NCI-H2196 (cell line): ENCODE measurements around the gene SLC29A3.
A peak's percentile ranks its signal among the peaks of the same experiment; 100 is the strongest.
"Not testable (repeated sequence)": the region's sequence is repeated elsewhere in the genome, so short reads cannot be mapped to it uniquely, and the experiment has no call there.

Source experiments
- DNase-seq: peaks from one replicate; lab custom pipeline; 2025; ENCODE audit not compliant: unreplicated experiment; lab: John Stamatoyannopoulos, UW

SLC29A3 gene

DNA sequence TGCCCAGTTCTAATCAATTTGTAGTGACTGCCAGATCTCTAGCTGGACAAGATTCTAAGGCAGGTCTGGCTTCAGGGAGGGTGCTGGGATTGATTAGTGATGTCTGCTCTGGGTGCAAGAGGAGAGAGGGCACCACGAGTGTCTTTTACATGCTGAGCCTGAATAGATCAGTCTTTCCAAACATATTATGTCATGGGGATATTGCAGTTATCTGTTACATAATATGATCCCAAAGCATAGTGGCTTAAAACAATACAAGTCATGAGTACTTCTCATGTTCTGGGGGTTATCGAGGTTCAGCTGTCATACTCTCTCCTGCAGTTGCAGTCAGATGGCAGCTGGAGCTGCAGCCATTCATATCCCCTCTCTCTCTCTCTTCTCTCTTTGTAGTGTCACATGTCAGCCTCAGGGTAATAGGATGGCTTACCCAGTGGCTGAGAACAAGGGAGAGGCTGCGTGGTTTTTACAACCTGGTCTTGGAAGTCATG is 26.0 kb downstream of the SLC29A3 start:
- no peak for DNase-seq

DNA sequence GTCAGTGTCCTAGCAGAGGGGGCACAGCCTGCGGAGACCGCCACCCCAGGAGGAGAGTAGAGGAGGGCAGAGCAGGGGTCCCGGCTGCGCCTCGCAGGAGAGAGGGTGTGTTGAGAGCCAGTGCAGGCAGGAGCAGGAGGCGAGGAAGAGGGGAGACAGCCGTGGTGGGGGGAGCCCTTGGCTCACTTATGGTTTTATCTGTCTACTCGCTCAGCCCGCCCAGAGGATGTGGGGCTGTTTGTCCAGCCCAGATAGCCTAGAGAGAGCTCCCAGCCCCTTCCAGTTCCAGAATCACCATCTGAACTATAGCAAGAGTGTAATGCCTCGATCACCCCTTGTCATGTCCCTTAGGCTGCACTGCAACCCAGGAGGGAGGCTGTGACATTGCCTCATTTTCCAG is 26.6 kb downstream of the SLC29A3 start:
- DNase-seq = no peak

GRCh38 chr10:71346731-71347130 is 27.7 kb downstream of the SLC29A3 start:
- DNase-seq = no peak

GRCh38 chr10:71347587-71348395 is 28.7 kb downstream of the SLC29A3 start:
- DNase-seq = no peak

DNA sequence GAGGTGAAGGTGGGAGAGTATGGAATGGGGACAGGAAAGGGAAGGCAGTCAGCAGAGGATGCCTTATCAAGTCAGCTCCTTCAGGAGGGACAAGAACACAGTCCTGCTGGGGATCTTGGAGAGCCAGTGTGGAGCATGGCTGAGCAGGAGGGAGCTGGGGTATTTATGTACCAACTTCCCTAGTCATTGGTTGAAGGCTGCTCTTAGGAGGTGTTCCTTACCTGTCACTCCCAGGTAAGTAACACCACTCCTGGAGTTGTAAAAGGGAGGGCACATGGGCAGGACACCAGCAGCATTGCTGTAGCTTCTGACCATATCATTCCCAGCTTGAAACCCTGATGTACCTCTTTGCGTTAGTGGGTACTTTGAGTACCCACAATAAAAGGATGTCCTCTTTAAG is 29.8 kb downstream of the SLC29A3 start:
- DNase-seq = no peak

GRCh38 chr10:71349406-71349805 is 30.3 kb downstream of the SLC29A3 start:
- DNase-seq = no peak

DNA sequence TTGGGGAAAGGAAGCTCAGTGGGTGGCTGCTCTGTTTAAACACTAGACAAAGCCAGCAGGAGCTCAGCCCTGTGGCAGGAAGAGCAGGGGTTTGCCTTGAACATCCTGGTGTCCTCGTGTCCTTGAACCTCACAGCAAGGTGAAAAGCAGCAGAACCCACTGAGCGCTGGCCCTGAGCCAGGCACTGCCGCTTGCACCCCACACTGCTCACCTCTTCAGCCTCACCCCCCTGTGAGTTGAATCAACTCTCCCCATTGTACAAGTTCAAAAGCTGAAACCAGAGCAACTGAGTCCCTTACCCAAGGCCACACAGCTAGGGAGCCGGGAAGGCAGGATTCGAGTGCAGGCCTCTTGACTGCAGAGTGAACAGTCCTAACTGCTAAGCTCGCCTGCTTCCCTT is 32.0 kb downstream of the SLC29A3 start:
- DNase-seq = no peak

- peak; percentile 33 for DNase-seq
These were observed 32.7 kb downstream of the SLC29A3 start for GRCh38 chr10:71351628-71352319.

GRCh38 chr10:71353639-71354038 is 34.6 kb downstream of the SLC29A3 start:
- DNase-seq = no peak

DNA sequence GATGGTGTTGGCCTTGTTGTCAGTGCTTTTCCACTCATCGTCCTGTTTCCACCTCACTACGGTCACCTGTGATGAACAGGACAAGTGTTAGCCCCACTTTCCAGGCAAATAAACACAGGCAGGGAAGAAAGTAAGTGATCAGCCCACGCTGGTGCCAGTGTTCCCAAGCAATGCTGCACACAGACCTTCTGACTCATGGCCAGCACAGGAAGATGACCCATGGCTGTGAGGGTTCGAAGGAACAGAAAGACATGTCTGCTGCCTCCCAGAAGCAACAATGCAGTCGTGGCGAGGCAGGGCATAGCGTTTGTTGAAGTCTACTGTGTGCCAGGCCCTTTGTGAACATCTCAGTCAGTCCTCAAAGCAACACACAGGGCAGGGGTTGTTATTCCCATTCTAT is 35.7 kb downstream of the SLC29A3 start:
- DNase-seq = no peak

GRCh38 chr10:71355886-71356285 is 36.8 kb downstream of the SLC29A3 start:
- no peak for DNase-seq

DNA sequence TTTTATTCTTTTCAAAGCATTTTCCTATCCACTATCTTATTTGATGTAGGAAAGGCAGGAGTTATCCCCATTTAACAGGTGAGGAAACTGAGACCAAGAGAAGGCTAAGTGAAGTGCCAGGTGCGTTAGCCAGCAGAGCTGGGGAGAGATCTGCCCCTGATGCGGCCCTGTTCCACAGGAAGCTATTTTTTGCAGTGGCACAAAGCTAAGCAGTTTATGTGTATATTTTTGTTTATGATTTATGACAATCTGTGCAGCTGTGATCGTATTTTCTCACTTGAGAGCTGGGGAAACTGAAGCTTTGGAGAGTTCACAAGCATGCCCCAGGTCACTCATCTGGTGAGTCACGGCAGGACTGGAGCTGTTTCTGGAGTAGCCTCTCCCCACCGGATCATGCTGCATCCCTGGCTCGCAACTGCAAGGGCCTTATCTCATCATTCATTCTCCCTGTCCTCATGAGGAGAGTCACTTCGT is 38.8 kb downstream of the SLC29A3 start:
- no peak for DNase-seq

GRCh38 chr10:71358277-71358676 is 39.2 kb downstream of the SLC29A3 start:
- no peak for DNase-seq

- not testable (repeated sequence) for DNase-seq
These were observed 39.8 kb downstream of the SLC29A3 start for GRCh38 chr10:71358906-71359305.

DNA sequence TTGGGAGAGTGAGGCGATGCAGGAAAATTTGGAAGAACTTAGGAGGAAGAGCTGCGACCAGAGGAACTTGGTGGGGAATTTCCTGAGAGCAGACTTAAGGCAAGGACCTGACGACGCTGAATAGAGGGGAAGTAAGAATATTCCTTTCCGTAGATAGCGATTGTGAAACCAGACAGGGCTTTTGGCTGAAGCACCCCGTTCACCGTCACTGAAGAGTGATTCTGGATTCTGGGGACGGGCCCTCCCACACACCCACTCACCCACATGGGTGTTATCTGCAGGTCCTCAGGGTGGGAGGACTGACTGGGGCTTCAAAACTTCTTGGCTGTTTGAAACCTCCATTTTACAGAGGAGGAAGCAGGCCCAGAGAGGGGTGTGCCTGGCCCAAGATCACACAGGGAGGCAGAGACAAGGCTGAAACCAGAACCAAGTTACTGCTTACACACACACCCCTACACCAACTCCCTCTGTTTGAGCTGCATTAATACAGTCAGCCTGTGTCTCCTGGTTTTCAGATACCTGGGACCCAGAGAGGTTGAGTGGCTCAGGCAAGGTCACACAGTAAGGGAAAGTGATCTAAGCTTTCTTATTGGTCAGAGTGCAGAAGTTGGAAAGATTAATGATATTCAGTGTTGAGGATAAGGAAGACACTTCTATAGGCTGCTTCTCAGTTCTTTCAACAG is 40.4 kb downstream of the SLC29A3 start:
- DNase-seq = no peak

- DNase-seq = no peak
These were observed 41.7 kb downstream of the SLC29A3 start for GRCh38 chr10:71360735-71361134.

- no peak for DNase-seq
These were observed 42.5 kb downstream of the SLC29A3 start for GRCh38 chr10:71361581-71361980.

- no peak for DNase-seq
These were observed 43.1 kb downstream of the SLC29A3 start for GRCh38 chr10:71362141-71362540.

DNA sequence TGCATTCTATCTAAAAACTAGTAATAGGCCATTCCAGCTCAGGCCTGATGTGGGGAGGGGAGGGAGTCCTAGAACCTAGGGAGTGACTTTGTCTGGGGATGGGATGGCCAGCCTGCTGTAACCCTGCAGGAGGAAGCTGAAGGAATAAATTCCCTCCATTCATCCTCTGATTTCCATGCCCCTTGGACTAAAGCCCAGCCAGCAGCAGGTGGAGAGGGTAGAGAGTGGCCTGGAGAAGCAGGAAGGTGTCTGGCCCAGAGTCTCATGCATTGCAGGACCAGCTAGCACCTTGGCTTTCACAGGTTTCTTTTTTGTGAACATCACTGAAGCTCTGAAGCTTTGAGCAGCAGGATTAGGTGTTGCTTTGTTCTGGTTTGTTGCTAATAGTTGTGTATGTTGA is 44.9 kb downstream of the SLC29A3 start:
- peak; percentile 49 for DNase-seq

- DNase-seq = no peak
These were observed 46.3 kb downstream of the SLC29A3 start for GRCh38 chr10:71365366-71365765.

- no peak for DNase-seq
These were observed 47.6 kb downstream of the SLC29A3 start for GRCh38 chr10:71366690-71367089.

DNA sequence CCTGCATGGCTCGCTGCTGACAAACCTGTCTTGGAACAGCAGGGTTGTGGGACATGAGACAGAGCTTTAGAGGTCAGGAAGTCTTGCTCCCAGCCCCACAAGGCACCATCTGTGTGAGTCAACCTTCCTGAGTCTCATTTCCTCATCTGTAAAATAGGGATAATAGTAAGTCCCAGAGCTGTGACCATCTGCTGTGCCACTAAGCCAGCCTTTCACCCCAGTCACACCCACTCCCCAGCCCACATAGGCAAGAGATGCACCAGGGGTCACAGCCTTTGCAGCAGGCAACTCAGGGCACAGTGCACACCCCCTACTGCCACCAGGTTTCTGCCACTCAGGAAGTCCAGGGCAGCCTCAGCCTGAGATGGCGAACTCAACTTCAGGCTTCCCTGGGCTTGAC is 48.2 kb downstream of the SLC29A3 start:
- no peak for DNase-seq
